Activated gamma-delta T cell treated with Interleukin-2 at 50 U/mL for 16 hours (primary cell): ENCODE results near the gene AQP10.
"Not testable (repeated sequence)": the region's sequence is repeated elsewhere in the genome, so short reads cannot be mapped to it uniquely, and the experiment has no call there.

ENCODE experiments used
- DNase-seq: peaks from one replicate; pipeline ENCODE4 v3.0.0-alpha.2; 2020

AQP10 gene

GRCh38 chr1:154324669-154325582 is 4.0 kb downstream of the AQP10 start, which contains the start of gene ATP8B2:
Gene ATP8B2 (plus strand): TSS chr1:154325525. CDS start chr1:154328142, 2,617 bp downstream.
- peak; percentile 82 for DNase-seq

DNA sequence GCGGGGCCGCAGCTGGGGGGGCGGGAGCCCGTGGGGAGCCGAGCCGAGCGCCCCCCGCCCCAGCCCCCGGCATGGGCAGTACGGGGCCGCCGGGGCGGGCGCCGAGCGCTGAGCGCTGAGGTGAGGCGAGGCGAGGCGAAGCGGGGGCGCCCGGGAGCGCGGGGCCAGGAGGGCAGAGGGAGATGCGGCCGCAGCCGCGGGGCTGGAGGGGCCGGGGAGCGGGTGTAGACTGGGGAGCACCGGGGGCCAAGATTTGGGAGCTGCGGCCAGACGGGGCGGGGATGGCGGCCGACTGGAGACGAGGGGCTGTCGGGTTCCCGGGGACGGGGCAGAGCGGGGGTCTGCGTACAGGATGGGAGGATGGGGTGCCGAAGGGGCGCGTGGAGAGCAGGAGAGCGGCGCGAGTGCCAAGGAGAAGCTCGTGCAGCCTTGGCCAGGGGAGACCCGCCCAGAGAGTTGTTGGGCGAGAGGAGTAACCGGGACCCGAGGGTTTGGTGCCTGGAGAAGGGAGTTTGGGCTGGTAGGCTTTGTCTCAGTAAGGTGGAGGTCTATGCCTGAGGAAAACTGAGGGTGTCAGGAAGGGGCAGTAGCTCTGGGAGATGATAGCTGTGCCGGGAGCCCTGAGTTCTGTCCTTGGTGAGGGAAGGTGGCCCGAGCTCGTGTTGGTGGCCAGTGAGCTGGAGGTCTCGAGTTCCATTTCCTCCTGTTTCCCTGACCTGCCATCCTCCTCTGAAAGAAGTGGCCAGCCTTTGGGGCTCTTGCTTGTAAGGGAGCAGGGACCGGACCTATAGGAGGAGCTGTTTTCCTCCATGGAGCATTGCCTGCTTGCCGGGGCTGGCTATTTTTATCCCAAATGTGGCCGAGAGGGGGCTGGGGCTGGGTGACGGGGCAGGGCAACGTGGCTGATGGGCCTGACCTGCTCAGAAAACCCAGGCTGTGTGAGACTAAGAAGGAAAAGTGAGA is 5.0 kb downstream of the AQP10 start:
- DNase-seq: no peak

DNA sequence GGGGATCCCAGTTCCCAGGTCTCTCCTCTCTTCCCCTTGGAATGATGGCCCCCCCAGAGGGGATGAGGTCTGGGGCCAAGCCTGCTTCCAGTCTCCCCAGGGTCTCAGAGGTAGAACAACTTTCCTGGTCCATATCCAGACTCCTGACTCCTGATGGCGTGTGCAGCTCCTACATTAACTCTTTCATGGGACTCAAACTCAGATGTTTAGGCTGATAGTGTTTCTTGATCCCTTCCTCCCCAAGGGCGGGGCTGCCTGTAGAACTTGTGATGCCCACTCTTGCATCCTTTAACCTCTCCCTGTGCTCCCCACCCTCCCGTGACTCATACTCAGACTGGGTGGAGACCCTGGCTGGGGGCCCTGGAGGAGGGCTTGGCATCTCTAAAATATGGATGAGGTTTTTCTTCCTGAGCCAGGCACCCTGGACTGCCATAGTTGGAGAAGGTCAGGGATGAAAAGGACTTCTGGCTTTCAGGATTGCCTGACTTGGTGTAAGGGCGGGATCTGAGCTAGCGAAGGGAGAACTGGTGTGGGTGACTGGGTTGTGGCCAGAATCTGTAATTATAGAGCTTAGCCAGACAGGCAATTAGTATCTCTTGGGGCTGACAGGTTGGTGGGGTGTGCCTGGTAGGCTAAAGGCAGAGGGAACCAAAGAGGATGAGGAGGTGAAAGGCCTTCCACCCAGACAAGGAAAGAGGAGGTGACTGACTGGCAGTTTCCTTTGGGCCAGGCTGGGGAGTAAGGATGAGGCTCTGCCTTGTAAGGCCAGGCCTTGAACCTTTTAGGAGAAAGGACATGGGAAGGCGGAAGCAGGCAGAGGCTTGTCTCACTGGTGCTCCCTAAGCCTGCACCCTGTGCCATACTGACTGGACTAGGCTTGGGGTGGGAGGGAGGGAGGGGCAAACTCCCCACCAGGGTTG is 5.9 kb downstream of the AQP10 start:
- no peak for DNase-seq

- no peak for DNase-seq
Measured at GRCh38 chr1:154327466-154328317, 6.8 kb downstream of the AQP10 start.

GRCh38 chr1:154328318-154329151 is 7.6 kb downstream of the AQP10 start:
- DNase-seq: peak; percentile 88

DNA sequence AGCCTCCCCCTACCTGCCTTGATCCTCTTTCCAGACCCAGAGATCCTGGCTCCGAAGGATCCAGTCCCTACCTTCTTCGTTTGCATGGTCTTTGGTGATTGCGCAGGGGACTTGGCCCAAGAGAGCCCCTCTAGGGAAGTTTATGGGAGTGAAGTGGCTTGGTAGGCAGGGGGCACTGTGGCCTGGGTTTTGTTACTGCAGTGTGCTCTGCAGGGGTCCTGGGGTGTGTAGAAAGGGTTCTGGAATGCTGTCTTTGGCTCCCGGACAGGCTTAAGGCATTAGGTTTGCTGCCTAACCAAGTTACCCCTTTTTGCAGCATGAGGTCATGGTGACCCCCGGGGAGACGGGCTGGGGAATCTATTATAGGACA is 8.2 kb downstream of the AQP10 start:
- no peak for DNase-seq

DNA sequence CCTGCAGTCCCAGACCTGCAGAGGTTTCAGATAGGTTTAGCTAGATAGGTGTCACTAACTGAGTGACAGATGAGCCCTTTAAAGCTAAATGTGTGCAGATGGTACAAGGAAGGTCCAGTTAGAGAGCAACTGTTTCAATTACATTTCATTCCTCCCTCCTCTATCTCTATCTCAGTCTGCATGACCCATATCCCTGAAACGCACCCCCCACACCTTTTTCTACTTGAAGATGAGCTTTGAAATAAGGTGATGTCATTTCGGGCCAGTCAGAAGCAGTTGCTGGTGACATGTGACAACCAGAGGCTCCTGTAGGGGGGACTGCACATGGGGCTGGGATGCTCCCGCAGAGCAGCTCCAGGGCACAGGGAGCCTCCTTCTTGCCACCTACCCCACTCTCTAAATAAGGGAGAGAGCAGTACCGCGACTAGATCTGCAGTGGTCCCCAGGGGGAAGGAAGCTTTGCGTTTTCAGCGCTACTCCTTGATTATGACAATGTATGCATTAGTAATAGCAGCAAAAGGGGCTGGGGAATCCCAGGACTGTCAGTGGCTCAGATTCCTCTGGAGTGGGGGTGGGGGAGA is 8.7 kb downstream of the AQP10 start:
- no peak for DNase-seq

DNA sequence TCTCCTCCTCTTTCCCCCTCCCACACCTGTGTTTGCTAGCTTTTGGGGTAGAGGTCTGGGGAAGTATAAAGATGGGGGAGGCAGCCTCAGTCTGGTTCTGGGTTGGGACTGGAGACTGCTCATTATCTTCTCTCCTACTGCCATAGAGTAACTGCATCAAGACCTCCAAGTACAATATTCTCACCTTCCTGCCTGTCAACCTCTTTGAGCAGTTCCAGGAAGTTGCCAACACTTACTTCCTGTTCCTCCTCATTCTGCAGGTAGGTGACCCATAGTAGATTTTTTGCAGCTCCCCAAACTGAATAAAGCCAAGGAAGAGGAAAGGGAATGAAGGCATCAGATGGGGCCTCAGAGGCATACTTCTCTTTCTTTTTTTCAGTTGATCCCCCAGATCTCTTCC is 9.8 kb downstream of the AQP10 start:
- no peak for DNase-seq

DNA sequence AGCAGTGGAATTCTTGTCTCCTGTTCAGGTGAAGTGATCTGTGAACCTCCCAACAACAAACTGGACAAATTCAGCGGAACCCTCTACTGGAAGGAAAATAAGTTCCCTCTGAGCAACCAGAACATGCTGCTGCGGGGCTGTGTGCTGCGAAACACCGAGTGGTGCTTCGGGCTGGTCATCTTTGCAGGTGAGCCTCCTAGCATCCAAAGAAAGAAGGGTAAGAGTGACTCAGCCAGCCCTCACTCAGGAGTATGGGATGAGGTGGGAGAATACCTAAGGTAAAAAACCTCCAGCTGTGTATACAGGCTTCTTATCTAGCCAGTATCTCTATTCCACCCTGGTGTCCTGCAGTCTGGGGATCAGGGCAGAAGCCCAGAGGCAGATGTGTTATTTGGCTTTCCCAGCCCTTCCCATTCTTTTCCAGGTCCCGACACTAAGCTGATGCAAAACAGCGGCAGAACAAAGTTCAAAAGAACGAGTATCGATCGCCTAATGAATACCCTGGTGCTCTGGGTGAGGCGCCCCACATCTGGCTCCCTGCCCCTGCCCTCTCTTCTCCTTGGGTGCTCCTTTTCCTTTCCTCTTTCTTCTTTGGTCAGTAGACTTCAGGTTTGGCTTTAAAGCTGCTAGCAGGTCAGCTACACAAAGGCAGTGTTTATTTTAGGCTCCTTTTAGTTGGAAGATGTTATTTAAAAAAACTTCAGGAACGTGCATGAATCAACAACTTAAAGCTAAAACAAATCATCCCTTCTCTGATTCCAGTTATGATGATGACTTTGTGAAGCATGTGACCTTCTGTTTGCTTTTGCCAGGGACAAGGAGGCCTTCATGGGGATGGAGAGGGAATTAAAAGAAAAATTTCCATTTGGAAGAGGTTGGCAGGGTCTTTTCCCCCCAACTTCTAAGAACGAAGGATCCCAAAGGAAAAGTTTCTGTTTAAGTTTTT is 13.5 kb downstream of the AQP10 start:
- DNase-seq: no peak

DNA sequence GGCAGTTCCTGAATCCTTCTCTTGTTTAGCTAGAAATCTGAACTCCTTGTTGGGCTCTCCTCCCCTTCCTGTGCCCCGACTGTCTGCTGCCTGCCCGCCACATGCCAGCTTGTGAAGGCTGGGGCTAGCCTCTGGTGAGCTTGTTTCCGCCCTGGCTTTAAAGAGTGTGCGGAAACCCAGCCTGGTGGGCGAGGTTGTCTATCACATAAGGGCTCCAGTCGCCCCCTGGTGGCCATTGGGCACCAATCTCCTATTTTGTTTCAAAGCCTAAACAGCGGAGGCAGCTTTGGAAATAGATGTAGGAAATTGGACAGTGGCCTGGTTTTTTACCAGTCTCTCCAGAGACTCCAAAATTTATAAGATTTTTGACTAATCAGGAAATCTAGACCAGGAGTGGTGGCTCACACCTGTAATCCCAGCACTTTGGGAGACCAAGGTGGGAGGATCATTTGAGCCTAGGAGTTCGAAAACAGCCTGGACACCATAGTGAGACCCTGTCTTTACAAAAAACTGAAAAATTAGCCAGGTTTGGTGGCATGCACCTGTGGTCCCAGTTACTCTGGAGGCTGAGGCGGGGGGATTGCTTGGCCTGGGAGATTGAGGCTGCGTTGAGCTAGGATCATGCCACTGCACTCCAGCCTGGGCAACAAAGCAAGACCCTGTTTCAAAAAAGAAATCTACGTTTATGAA is 14.3 kb downstream of the AQP10 start:
- DNase-seq: peak; percentile 94

DNA sequence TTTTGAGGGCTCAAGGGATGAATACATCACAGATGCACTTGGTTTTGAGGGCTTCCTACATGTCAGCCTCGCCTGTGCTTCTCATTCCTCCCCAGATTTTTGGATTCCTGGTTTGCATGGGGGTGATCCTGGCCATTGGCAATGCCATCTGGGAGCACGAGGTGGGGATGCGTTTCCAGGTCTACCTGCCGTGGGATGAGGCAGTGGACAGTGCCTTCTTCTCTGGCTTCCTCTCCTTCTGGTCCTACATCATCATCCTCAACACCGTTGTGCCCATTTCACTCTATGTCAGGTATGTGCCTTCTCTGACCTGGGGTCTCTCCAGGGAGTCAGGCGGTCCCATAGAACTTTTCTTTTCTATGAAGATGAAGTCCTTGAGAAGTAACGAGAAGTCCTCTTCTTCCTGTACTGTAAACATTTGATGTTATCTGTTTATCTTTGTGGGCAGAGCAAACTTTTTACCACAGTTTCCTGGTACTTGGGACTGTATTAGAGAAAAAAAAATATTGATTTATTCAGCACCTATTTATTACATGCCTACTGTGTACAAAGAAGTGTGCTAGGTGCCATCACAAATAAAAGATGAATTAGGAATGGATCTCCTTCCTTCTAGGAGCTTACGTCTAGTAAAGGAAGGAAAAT is 16.5 kb downstream of the AQP10 start:
- DNase-seq: no peak

GRCh38 chr1:154338875-154339274 is 18.0 kb downstream of the AQP10 start:
- no peak for DNase-seq

DNA sequence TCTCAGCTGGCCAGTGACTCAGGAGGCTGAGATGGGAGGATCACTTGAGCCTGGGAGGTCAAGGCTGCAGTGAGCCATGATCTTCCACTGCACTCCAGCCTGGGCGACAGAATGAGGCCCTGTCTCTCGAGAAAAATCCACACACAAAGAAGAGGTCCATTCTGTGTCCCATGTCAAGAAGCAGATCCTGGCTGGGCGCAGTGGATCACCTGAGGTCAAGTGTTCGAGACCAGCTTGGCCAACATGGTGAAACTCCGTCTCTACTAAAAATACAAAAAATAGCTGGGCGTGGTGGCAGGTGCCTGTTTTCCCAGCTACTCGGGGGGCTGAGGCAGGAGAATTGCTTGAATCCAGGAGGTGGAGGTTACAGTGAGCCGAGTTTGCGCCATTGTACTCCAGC is 20.5 kb downstream of the AQP10 start:
- DNase-seq: not testable (repeated sequence)

GRCh38 chr1:154342132-154342531 is 21.2 kb downstream of the AQP10 start:
- DNase-seq: no peak

- peak; percentile 86 for DNase-seq
Measured at GRCh38 chr1:154342836-154343472, 22.1 kb downstream of the AQP10 start.

DNA sequence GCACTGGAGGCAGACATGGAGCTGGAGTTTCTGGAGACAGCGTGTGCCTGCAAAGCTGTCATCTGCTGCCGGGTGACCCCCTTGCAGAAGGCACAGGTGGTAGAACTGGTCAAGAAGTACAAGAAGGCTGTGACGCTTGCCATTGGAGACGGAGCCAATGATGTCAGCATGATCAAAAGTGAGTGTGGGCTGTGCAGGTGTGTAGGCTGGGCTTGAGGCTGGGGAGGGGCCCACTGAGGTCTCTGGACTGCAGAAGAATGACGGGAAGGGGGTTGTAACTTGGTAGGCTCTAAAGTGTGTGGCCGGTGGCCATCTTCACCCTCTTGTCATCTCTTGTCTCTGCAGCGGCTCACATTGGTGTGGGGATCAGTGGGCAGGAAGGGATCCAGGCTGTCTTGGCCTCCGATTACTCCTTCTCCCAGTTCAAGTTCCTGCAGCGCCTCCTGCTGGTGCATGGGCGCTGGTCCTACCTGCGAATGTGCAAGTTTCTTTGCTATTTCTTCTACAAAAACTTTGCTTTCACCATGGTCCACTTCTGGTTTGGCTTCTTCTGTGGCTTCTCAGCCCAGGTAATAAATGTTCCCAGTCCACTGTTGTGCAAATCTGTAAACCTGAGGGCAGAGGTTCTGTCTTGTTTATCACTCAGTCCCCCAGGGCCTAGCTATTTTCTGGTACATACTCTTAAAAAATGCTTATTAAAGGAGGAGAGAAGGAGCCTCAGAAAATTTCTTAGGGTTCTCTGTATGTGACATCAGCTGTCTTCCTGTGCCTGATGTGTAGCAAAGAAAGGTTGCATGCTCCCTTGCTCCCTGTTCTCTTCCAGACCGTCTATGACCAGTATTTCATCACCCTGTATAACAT is 24.3 kb downstream of the AQP10 start:
- DNase-seq: peak; percentile 72
